IMR-90 (cell line): Measurements from ENCODE around the gene NOS3.

Experiments
- CEBPB ChIP-seq: IDR thresholded peaks from 2 replicates; pipeline ENCODE4 v1.6.1; 2012; ENCODE audit warnings: low read depth, low read length, improper control_type of control experiment
- CTCF ChIP-seq: conservative IDR thresholded peaks from 2 replicates; pipeline ENCODE4 v1.5.1; 2012; ENCODE audit warnings: mild to moderate bottlenecking, low read depth, low read length, improper control_type of control experiment

GRCh38 chr7:150964593-150965111, 26.2 kb upstream of the NOS3 start:
- TF ChIP-seq CTCF (no peak), CEBPB (no peak)
